Kasumi-1 (cell line): Measurements from ENCODE around the gene MEIKIN.
A peak's percentile ranks its signal among the peaks of the same experiment; 100 is the strongest.
"Not testable (repeated sequence)": the region's sequence is repeated elsewhere in the genome, so short reads cannot be mapped to it uniquely, and the experiment has no call there.

Experiments
- DNase-seq, 2 experiments: peaks; one replicate each; lab custom pipeline; 2025; lab: John Stamatoyannopoulos, UW

MEIKIN gene

GRCh38 chr5:131810510-131811249 is 134.8 kb downstream of the MEIKIN start:
- DNase-seq = peak; percentile 76 to 77

DNA sequence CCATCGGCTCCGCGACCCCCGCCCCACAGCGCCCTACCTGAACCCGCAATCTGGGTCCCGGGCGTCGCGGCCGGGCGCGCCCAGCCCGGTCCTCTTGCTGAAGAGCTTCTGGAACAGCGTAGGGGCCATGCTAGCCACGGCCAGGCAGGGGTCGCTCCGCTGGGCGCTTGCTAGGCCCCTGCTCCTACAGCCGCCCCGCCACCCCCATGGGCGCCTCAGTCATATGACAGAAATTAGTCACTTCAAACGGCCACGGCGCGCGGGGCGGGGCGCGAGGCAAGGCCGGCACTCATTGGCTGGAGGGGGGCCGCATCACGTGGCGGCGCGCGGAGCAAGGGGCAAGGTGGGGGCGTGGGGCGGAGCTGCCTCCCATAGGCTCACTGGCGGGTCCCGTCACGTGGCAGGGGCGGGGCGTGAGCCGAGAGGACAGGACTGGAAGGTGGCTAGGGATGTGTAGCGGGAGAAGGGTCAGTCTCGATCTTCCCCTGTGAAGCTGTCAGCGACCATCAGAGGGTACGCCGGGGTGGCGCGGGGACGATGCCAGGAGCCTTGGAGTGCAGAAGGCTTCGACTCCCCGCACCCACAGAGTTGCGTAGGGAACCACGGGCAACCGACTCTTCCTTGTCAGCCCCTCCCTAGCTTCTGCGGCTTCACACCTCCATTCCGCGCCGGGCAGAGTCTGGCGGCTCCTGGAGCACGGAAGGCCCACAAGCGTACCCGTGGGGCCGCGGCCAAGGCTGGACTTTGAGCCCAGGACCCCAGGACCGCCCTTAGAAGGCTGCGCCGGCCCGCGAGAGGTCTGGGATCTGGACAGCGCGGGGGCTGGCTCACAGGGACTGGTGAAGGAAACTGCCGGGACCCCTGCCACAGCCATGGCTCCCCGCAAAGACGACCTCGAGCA is 148.4 kb downstream of the MEIKIN start, which contains the start of gene FNIP1:
FNIP1 (minus strand) TSS at position 225 of the 901 bp plus-strand sequence; CDS start at position 129, 96 bp downstream.
- peak; percentile 94 to 95 for DNase-seq

- DNase-seq = peak; percentile 27
Observed at GRCh38 chr5:131795879-131796792, 149.3 kb downstream of the MEIKIN start.

DNA sequence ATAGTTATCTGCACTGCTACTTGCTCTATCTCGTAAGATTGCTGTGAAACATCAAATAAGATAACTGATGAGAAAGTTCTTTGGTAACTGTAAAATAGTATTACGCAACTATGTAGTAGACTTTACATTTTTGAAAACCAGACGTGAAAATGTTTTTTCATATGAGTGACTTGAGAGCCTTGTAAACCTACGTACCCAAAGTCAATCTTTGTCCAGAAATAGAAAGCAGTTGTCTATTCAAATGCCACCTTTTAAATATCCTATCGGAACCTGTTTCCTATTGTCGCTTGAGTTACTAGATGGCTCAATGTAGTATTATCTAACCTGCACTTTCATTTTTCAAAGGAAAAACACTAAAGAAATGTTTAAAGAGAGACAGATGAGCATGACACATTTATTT is 150.2 kb downstream of the MEIKIN start:
- peak in 1 of 2 experiments; percentile 29 for DNase-seq

GRCh38 chr5:131794586-131794985 is 150.9 kb downstream of the MEIKIN start:
- DNase-seq = peak; percentile 27 to 33

DNA sequence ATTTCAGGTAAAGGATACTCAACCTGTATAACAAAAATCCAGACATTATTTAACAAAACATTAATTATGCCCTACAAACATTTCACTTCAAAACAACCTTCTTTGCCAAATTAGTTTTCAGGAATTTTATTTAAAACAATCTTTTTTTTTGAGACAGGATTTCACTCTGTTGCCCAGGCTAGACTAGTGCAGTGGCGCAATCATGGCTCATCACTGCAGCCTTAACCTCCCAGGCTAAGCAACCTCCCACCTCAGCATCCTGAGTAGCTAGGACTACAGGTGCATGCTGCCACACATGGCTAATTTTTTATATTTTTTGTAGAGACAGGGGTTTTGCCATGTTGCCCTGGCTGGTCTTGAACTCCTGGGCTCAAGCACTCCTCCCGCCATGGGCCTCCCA is 152.6 kb downstream of the MEIKIN start:
- DNase-seq = no peak

DNA sequence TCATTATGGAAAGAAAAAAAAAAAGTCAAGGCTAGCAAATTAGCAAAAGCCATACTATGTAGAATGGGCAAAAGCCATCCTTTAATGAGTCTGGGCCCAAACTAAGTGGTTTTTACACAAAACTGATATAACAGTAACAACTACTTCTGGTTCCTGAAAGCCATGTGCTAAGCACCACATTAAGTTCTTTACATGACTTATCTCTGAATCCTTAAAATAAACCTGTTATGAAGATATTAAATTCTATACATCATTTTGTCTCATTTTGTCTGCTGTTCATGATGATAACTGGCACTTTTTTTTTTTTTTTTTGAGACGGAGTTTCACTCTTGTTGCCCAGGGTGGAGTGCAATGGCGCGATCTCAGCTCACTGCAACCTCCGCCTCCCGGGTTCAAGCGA is 153.6 kb downstream of the MEIKIN start:
- no peak for DNase-seq

DNA sequence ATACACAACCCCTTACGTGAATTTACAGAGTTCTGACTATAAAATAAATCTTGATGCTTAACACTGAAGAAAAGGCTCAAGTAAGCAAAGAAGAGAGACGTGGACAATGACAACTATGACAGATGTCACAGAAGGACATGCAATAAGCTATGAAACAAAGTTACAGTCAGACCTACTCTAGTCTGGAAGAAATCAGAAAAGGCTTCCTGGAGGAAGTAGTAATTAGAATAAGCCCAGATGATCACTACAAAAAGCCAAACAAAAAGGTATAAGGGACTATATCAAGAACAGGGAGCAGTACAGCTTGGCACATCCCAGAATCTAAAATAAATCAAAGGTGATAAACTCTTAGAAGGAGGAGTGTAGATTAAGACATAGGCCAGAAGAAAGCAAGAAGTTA is 154.9 kb downstream of the MEIKIN start:
- DNase-seq = no peak

GRCh38 chr5:131789765-131790164 is 155.7 kb downstream of the MEIKIN start:
- DNase-seq = no peak

DNA sequence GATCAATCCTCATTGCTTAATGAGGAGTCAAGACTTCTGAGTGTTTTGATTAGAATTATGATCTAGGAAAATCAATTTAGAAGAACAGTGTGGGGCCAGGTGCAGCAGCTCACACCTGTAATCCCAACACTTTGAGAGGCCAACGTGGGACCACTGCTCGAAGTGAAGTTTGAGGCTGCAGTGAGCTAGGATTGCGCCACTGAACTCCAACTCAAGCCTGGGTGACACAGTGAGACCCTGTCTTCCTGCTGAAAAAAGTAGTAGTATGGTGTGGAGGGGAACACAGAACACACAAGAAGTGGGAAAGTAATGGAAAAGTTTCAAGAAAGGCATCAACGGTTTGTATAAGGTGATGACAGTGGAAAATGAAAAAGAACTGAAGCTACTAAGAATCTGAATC is 157.7 kb downstream of the MEIKIN start:
- DNase-seq = no peak

DNA sequence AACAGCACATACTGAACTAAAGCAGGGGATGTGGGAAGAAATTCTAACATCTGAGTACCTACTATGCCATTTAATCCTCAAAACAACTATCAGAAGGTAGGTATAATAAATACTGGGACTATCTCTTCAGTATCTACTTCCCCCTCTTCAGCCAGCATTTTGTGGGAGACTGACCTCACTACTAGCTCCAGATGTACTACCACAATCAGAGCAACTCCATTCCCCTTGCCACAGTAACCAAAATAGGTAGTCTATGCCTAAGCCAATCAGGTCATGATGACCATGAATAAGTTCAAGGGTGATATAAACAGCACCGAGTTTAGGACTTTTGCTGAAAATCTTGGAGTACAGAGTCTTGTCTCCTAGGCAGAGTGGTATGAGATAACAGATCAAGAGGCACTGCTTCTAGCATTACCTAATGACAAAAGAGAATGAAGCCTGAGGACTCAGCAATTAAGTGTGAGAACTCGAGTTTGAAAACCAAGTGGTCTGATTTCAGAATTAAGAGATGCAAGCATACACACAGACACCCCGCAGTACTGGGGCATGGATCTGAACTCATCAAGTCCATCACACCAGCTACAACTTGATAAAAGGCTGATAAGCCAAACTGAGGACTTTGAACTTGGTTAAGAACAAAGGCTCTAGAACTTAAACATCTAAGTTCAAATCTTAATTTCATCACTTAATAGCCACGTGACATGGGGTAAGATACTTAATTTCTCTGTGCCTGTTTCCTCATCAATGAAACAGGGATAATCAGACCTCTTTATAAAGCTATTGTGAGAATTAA is 158.4 kb downstream of the MEIKIN start:
- no peak for DNase-seq

DNA sequence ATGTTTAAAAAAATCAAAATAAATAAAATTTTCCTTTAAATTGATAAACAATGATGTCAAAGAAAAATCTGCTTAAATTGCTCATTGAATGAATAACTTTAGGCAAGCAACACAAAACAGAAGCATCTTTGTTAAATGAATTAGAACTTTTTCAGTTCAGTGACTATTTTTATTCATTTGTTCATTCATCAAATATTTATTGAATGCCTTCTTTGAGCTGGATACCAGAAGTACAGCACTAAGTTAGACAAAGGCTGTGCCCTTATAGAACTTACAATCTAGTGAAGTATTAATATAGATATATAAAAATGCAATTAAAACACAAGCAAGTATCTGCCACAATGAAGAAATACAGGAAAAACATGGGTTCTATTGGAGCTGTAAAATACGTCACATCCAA is 159.4 kb downstream of the MEIKIN start:
- no peak for DNase-seq

- DNase-seq = no peak
Observed at GRCh38 chr5:131783874-131784273, 161.6 kb downstream of the MEIKIN start.

DNA sequence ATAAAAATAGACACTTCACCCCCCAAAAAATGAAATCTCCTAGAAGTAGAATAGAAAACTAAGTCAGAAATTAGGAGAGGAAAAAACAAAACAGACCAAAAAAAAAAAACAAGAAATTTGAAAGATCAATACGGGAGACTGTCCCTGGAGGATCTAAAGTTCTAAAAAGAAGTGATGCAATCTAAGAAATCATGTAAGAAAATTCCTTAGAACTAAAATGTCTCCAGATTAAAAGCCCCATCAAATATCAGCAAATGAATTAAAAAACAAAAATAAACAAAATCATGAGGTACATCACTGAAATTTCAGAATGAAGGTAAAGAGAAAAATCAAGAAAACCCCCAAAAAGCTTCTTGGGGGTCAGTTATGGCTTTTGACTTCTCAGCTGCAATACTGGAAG is 162.1 kb downstream of the MEIKIN start:
- no peak for DNase-seq

- no peak for DNase-seq
Observed at GRCh38 chr5:131782717-131783116, 162.7 kb downstream of the MEIKIN start.

GRCh38 chr5:131778141-131778540 is 167.3 kb downstream of the MEIKIN start:
- DNase-seq = not testable (repeated sequence)

DNA sequence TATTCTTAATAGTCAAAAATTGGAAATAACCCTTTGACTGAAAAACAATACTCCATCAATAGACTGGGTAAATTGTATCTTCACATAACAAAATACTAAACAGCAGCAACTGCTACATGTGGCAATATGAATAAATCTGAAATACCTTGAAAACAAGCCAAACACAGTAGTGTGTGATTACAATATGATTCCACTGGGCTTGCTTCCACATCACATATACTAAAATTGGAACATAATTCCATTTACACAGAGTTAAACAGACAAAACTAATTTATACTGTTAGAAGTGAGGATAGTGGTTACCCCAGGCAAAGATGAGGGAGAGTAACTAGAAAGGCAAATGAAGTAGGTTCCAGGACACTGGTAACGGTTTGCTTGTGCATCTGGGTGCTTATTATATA is 169.0 kb downstream of the MEIKIN start:
- no peak for DNase-seq

- no peak for DNase-seq
Observed at GRCh38 chr5:131774652-131775367, 170.7 kb downstream of the MEIKIN start.

DNA sequence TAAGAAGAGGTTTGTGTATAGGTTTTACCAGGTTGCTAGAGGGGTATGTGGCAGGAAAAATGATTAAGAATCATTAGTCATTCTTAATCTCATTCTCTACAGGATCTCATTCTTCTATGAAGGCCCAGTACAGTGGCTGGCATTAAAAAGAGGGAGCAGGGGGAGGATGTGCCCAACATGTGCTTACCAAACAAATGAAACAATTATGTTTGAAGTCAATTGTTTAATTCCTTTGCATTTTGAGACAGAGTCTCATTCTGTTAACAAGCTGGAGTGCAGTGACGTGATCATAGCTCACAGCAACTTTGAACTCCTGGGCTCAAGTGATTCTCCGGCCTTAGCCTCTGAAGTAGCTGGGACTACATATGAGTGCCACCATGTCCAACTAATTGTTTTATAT is 171.7 kb downstream of the MEIKIN start:
- no peak for DNase-seq

DNA sequence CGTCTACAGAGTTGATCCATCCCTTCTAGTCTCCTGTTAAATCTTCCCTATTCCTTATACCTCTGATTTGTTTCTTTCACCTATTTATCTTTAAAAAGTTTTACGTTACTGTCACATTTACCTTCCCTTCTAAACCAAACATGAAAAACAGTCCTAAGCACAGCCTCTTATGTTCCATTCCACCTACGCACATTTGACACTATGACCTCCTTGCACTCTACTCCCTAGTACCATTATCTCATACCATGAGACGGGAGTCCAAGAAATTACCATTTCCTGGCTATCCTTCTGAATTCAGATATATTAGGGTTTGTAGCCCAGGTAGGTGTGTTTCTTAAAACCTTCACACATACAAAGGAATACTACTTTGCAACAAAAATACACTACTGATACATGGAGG is 173.8 kb downstream of the MEIKIN start:
- no peak for DNase-seq
